Inflammatory macrophage treated with lipopolysaccharide for 1 hour (primary cell): ENCODE data around the gene ST3GAL3.
A peak's percentile ranks its signal among the peaks of the same experiment; 100 is the strongest.

Source experiments
- DNase-seq, 2 donors: peaks; one replicate each; pipeline ENCODE4 v3.0.0-alpha.2; 2020 to 2022

The ST3GAL3 gene

DNA sequence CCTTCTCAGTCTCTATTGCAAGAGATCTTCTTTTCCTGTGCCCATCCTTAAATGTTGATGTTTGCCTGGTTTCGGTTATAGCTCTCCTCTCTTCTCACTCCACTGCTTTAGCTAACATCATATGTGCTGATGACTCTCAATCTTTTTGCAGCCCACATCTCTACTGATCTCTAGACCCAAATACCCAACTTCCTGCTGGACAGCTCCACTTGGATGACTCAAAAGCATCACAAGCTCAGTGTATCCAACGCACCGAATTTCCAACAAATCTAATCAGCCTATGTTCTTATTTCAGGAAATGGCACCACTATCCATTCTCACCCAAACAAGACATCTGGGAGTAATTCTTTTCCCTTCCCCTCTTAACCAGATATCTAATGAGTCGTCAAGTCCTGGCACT lies 147.1 kb downstream of the ST3GAL3 start:
- no peak for DNase-seq

DNA sequence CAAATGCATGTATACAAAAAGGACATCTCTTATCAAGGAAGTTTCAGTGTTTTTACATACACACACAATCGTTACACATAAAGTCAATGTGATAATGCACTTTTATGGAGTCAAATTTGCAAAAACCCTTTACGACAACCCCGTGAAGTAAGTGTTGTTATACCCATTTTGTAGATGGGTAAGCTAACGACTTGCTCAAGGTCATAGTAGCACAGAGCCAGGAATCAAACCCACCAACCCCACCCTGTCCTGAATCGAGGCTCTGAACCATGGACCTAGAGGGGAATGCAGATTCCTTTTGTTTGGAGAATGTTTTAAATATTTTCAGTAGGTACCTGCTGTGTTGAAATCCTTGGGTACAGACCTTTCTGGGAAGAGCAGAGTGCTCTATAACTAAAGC lies 148.9 kb downstream of the ST3GAL3 start:
- no peak for DNase-seq

DNA sequence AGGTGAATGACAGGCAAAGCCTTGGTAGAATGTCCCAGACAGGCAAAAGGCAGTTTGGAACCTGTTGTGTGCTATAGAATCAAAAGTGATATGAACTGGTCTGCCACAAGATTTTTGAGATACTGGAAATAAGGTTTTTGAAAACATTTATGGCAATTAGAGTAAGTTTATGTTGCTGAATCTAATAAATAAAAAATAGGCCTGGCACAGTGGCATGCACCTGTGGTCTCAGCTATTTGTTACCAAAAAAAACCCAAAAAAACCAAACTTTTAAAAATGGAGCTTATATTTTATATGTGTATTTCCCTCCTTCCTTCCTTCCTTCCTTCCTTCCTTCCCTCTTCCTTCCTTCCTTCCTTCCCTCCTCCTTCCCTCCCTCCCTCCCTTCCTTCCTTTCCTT lies 149.8 kb downstream of the ST3GAL3 start:
- DNase-seq, result no peak

DNA sequence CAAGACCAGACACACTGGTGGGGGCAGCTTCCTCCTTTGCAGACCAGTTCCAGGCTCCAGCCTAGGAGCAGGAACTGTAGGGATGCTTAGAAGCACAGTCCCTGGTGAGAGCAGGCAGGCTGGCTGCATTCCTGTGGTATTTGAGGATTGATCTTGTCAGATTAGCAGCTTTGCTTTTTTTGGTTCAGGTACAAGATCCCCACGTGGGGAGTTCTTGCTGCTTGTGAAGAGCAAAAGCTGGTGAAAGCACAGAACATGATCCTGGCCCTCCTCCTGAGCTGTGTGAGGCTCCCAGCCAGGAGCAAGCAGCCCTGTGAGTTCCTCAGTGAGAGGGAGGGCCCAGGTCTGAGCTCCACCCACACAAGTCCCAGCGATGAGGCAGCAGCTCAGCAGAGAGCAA lies 151.0 kb downstream of the ST3GAL3 start:
- no peak for DNase-seq

DNA sequence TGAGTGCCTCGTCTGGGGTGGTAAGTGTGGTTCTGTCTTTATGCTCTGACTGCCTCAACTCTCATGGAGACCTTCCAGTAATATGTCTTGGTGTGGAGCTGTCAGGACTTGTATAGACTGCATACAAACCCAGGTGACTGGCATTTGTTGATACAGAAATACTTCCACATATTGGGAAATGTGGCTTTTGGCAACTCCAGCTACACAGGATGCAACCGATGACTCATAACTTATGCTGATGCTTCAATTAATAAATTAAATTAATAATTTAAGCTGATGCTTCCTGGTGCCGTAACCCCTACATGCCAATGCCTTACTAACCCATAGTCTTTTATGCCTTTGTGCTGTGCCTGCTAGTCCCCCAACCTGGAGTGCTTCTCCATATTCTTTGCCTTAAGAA lies 154.0 kb downstream of the ST3GAL3 start:
- no peak for DNase-seq

DNA sequence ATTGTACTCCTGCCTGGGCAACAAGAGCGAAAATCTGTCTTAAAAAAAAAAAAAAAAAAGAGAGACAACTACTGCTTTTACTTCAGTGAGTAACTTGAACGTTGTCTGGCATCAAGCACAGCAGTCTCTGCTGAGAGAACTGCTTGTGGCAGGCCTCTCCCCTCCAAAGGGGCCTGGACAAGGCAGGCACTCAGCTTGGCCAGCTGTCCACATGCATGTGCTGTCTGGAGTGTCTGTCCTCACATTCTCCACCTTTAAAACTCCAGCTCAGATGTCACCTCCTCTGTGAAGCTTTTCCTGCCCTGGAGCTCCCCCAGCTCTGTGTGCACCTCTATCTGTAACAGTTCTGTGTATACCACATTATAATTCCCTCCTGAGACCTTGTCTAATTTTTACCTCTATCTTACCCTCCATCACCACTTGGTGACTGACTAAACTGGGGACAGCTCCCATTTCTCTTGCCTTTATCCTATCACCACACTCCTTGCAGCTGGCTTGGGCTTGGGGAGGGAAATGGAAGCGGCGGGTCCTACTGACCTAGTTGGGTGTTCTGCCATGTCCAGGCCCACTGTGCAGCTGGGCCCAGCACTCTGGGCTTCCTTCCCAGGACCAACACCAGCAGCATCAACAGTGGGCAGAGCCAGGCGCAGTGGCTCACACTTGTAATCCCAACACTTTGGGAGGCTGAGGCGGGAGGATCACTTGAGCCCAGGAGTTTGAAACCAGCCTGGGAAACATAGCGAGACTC lies 154.8 kb downstream of the ST3GAL3 start:
- no peak for DNase-seq

DNA sequence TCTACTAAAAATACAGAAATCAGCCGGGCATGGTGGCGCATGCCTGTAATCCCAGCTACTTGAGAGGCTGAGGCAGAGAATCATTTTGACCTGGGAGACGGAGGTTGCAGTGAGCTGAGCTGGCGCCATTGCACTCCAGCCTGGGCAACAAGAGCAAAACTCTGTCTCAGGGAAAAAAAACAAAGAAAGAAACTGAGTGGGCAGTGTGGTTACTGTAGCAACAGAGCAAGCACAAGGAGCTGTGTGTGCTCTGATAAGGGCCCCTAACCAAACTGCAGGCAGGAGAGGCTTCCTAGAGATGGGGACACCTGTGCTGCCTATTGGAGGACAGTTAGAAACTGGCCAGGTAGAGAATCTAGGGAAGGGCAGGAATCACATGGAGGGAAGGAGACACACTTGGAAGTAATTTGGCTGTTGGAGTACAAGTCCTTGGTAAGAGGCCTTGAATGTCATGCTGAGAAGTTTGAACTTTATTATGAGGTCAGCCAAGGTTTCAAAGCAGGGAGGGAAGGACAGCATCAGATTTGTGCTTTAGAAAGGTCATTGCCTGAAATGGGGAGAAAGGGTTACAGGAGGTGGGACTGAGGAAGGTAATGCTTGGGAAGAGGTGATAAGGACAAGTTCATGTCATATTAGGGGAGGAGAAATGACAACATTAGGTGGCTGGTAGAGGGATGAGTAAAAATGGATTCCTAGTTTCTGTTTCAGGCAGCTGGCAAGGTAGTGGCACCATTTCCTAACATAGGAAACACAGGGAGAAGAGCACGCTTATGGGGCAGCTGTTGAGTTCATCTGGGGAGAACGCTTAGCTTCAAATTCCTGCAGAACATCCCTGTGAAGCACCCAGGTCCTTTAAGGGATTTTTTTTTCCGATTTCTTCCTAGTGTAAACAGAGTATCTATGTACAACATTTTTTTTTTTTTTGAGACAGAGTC lies 157.0 kb downstream of the ST3GAL3 start:
- DNase-seq, result no peak

DNA sequence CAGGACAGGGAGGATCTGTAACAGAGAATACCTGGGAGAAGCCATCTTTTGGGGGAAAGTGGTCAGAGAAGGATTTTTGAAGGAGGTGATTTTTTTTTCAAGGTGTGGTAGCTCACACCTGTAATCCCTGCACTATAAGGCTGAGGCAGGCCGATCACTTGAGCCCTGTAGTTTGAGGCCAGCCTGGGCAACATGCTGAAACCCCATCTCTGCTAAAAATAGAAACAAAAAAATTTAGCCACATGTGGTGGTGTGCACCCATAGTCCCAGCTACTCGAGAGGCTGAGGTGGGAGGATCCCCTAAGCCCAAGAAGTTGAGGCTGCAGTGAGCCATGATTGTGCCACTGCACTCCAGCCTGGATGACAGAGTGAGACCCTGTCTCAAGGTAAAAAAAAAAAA lies 158.9 kb downstream of the ST3GAL3 start:
- DNase-seq, result no peak

DNA sequence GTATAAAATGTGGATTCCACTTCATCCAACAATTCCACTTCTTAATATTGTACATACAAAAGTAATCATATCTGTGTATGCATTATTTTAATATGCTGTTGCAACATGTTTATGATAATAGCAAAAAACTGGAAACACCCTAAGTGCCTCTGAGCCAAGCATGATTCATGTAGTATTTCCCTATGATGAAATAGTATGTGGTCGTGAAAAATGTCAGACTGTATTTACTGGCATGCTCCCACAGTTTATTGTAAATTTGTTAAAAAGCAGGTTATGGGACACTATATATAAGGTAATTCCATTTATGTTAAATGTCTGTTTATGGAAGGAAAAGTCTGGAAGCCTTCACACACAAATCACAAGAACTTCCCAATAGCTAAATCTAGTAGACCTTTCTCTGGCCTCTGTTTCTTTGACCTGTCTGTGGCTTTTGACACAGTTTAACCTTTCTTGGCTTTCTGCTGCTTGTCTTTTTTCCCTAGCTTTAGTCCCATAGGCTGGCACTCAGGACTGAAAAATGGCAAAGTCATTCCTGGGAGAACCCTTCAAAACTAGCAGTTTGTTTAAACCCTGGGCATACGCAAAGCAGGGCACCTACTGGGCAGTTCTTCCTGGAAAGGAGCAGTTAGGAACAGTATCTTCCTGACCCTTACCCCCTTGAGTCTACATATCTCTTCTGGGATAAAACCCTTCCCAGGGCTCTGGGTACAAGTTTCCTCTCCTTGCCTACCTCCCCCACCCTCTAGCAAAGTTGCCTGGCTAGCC lies 160.8 kb downstream of the ST3GAL3 start:
- DNase-seq, result peak; percentile 83 to 88

DNA sequence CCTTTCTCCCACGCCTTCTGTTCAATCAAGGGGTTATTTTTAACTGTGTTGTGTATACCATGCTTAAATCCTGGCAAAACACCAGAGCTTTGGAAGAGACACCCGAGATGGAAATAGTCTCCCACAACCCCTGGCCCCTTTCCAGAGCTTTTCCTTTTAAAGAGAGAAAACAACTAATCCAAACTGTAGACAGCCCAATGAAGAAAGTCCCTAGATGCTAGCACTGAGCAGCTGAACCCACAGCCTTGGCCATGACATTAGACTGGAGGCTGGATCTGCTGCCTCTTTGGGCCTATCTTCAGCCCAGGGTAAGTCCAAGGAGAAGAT lies 161.4 kb downstream of the ST3GAL3 start:
- no peak for DNase-seq

DNA sequence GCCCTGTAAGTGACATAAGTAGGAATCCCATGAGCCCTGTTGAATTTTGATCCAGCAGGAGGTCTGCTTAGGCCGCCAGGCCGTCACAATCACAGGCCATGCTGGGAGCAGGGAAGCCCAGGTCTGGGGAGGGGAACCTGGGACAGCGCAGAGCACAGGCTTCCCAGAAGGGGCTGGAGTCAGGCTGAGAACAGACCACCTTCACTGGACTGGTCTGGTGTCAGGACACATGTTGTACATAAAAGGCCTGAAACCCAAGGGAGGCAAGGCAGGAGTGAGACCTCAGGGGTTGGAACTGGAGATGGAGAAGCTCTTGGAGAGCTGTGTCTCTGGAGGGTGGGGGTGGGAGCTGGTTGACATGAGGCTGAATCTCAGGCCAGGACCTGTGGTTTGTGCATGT lies 163.0 kb downstream of the ST3GAL3 start:
- DNase-seq, result no peak

DNA sequence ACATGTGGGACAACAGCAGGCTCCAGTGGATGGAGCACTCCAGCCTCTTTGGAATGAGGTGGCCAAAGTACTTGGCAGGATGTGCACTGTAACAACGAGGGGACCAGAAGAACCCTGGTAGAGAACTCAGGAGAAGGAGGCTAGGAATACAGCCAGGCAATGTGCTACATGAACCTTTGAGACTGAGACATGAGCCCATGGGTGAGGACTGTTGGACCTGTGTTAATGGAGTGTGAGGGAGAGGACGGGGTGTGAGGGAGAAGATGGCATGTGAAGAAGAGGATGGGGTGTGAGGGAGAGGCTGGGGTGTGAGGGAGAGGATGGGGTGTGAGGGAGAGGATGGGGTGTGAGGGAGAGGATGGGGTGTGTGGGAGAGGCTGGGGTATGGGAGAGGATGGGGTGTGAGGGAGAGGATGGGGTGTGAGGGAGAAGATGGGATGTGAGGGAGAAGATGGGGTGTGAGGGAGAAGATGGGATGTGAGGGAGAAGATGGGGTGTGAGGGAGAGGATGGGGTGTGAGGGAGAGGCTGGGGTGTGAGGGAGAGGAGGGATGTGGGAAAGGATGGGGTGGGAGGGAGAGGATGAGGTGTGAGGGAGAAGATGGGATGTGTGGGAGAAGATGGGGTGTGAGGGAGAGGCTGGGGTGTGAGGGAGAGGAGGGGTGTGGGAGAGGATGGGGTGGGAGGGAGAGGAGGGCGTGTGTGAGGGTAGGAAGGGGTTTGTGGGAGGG lies 164.0 kb downstream of the ST3GAL3 start:
- DNase-seq, result no peak

DNA sequence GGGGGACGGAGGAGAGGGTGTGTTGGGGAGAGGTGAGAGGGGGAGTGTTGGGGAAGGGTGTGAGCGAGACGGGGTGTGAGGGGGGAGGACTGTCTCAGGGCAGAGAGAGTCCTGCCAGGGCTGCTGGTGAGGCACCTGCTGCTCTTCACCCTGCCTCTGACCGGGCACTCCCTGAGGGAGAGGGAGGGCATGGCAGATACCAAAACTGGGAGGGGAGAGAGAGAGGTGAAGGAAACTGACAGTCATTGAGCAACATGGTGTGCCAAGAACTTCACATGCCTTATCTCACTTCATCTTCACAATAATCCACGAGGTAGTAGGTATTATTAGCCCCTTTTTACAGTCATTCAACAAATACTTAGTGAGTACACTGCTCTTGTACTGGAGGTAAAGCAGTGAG lies 164.9 kb downstream of the ST3GAL3 start:
- no peak for DNase-seq

DNA sequence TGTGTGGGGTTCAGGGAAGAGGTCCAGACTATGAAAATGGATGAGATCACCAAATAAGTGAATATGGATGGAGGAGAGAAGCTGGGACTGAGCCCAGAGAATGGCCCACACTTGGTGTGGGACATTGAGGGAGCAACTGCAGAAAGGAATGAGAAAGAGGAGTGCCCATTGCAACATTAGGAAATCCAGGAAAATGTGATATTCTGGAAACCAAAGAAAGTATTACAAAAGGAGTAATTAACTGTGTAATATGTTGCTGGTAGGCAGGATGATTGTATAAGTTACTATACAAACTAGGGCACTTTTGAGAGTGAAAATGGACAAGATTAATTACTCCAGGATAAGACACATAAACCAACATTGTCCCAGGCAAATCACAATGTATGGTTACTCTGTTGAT lies 166.5 kb downstream of the ST3GAL3 start:
- DNase-seq, result no peak

DNA sequence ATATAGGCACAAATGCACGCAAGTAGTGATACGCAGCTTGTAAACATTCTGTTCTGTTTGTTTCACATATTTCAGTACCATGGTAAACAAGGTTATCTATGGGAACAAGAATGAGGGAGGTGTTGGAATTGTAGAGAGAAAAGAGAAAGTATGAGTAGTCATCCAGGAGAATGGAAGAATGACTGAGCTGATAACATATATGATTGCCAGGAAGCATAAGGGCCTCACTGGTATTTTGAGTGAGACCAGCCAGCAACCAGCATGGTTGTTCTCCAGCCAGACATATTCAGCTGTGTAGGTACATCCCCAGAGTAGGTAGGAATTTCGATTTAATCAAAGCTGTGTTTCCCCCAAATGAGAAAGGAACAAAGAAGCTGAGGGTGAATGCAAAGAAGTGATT lies 167.4 kb downstream of the ST3GAL3 start:
- DNase-seq, result no peak

DNA sequence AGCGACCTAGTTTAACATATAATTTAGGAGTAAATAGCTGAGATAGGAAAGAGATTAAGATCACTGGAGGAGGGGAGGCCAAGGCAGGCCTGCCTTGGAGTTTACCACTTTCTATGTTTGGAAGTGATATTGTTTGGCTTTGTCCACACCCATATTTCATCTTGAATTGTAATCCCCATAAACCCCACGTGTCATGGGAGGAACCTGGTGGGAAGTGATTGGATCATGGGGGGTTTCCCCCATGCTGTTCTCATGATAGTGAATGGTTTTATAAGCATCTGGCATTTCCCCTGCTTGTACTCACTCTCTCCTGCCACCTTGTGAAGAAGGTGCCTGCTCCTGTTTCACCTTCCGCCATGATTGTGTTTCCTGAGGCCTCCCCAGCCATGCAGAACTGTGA lies 168.0 kb downstream of the ST3GAL3 start:
- peak; percentile 46 to 79 for DNase-seq

DNA sequence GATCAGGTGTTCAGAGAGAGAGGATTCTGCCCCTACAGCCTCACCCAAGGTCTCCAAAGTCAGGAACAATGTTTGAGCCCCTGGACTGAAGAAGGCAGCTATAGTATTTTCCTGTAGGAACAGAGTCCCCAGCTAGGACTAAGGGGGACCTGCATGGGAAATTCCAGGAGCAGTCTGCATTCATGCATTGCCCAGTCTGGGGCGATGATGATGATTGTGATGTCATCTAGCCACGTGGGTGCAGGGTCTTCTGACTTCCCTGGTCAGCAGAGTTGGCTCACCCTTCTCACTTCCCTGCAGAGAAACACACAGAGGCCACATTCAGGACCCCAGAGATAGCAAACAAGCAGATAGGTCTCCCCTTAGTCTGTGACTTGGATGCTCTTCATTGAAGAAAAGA lies 169.8 kb downstream of the ST3GAL3 start:
- peak; percentile 40 to 71 for DNase-seq

DNA sequence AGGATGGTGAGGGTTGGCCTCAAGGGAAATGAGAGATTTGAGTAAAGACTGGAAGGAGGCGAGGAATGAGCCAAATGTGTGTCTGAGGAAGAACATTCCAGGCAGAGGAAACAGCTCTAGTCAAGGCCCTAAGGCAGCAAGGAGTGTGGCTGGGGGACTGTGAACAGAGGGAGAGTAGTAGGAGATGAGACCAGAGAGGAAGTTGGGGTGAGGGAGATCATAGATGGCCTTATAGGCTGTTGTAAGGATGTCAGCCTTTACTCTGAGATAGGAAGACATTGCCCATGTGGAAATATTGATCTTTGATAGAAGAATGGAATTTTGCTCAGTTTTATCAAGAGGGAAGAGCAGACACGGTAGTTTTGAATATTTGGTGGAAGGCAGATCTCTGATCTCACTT lies 171.1 kb downstream of the ST3GAL3 start:
- DNase-seq, result no peak

DNA sequence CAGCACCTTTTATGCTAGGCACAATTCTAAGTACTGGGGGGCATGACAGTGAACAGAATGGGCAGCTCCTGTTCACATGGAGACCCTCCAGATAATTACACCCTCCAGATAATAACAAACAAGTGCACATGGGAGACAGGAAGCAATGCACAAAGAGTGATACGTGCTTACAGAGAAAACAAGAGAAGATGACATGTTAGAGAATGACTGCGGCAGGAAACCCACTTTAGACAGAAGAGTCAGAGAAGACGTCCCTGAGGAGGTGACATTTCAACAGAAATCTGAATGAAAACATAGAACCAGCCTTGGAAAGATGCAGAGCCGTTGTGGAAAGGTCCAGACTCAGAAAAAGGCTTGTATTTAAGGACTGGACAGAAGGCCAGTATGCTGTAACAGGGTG lies 171.5 kb downstream of the ST3GAL3 start:
- no peak for DNase-seq

DNA sequence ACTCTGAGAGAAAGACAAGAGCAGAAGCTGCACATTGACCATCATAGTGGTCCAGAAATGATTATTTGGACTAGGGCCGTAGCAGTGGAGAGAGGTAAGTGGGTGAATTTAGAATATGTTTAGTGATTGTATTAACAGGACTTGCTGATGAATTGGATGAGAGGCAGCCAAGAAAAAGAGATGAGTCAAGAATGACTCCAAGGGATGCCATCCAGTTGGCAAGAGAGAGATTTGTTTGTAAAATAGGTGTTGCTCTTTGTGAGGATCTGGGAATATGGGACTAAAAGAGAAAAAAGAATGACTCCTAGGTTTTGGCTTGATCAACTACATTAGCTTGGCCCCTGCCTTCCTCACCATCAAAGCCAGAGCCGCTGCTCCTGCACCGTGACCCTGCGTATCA lies 172.1 kb downstream of the ST3GAL3 start:
- DNase-seq, result no peak

DNA sequence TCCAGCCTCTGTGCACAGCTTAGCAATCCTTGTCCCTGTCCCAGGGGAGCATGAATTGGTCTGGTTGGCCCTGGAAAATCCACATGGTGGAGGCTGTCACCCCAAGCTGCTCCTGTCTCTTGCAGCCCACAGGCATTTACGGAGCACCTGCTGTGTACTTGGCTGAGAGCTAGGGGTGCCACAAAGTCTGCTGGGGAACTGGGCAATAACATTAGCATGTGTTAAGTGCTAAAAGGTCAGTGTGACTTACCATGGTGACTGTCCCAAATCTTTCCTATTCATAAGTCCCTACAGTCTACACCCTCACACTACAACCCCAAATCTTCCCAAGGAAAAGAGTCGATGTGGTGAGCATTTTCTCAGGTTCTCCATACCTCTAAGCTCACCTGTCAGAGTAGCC lies 172.7 kb downstream of the ST3GAL3 start:
- no peak for DNase-seq

DNA sequence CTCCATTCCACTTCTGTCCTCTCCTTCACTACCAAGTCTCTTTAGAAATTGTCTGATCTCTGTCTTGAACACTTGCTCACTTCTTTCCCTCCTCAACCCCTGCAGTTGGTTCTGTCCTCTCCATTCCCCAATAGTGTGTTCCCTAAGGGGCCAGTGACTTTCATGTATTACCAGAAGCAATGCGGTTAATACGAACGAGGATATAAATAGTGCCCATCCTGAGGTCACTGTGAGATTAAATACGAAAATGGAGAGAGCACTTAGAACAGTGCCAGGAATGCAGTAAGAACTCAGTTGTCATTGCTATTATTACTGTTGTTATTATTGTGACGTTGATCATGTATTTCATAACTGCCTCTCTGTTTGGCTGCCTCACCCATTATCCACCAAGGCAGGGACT lies 173.3 kb downstream of the ST3GAL3 start:
- DNase-seq, result no peak

DNA sequence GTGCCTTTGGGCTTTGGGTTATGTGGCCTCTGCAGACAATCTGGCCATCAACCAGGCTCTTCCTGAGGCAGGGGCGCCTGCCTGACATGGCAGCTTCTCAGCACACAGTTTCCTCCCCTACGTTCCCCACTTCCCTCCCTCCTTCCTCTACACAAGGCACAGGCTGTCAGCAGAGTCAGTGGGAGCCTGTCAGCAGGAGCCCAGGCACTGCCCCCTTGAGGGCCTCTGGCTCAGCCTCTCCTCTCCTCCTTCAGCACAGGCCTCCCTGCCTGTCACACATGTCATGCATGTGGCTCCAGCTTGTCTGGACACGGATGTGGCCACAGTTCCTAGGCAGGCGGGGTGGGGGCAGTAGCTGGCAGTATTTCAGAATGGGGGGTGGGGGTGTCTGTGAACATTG lies 174.1 kb downstream of the ST3GAL3 start:
- no peak for DNase-seq
